GM21786 (cell line): ENCODE data around the gene NUP107.
A peak's percentile ranks its signal among the peaks of the same experiment; 100 is the strongest.

Source experiments
- ATAC-seq: cut with Tn5 transposase; IDR thresholded peaks from one replicate; pipeline ENCODE4 v1.9.1; 2021; ENCODE audit not compliant: unreplicated experiment

Gene NUP107

GRCh38 chr12:68739891-68740290, 53.1 kb downstream of the NUP107 start:
- ATAC-seq: no peak

- ATAC-seq: no peak
Measured at GRCh38 chr12:68743356-68743755, 56.6 kb downstream of the NUP107 start.

- ATAC-seq: no peak
Measured at GRCh38 chr12:68745376-68745903, 58.7 kb downstream of the NUP107 start.

- ATAC-seq: peak; percentile 98
Measured at GRCh38 chr12:68745904-68746571, 59.3 kb downstream of the NUP107 start, which contains the start of gene SLC35E3. TSS of gene SLC35E3 (plus strand) at chr12:68746176. CDS start at chr12:68746378, 202 bp downstream.

- ATAC-seq: peak; percentile 19
Measured at GRCh38 chr12:68746572-68747180, 59.9 kb downstream of the NUP107 start.

GRCh38 chr12:68749443-68749842, 62.7 kb downstream of the NUP107 start:
- ATAC-seq: no peak

GRCh38 chr12:68749861-68750260, 63.1 kb downstream of the NUP107 start:
- ATAC-seq: no peak

- no peak for ATAC-seq
Measured at GRCh38 chr12:68750506-68750905, 63.7 kb downstream of the NUP107 start.

GRCh38 chr12:68755536-68756243, 68.9 kb downstream of the NUP107 start:
- no peak for ATAC-seq

- ATAC-seq: no peak
Measured at GRCh38 chr12:68759852-68760251, 73.1 kb downstream of the NUP107 start.

- ATAC-seq: no peak
Measured at GRCh38 chr12:68760806-68761441, 74.1 kb downstream of the NUP107 start.

GRCh38 chr12:68761442-68761812, 74.6 kb downstream of the NUP107 start:
- no peak for ATAC-seq

GRCh38 chr12:68761901-68762630, 75.3 kb downstream of the NUP107 start:
- no peak for ATAC-seq

- no peak for ATAC-seq
Measured at GRCh38 chr12:68762691-68763090, 75.9 kb downstream of the NUP107 start.

- ATAC-seq: no peak
Measured at GRCh38 chr12:68765696-68766095, 78.9 kb downstream of the NUP107 start.

- ATAC-seq: no peak
Measured at GRCh38 chr12:68766646-68767045, 79.9 kb downstream of the NUP107 start.

- no peak for ATAC-seq
Measured at GRCh38 chr12:68767191-68767590, 80.4 kb downstream of the NUP107 start.

- ATAC-seq: no peak
Measured at GRCh38 chr12:68768431-68768939, 81.7 kb downstream of the NUP107 start.

GRCh38 chr12:68769941-68770340, 83.2 kb downstream of the NUP107 start:
- ATAC-seq: no peak

GRCh38 chr12:68771223-68771925, 84.6 kb downstream of the NUP107 start:
- ATAC-seq: no peak
